MM.1S (cell line): Measurements from ENCODE around the gene TADA2A.

Source experiments
- DNase-seq: peaks from one replicate; pipeline ENCODE4 v3.0.0-alpha.2; 2015
- H2AFZ ChIP-seq: fragments of 300-600 bp; sonication (generic); 2 replicates; pipeline ENCODE4 v1.6.0; 2016; ENCODE audit warnings: antibody characterized with exemption, low read length
- H3F3A ChIP-seq: fragments of 300-600 bp; sonication (generic); 2 replicates; pipeline ENCODE4 v1.6.1; 2016; ENCODE audit warnings: mild to moderate bottlenecking, antibody characterized with exemption, low read length, moderate library complexity, mixed read lengths; ENCODE audit not compliant: insufficient read depth
- H3K27ac ChIP-seq: fragments of 300-600 bp; sonication (generic); 2 replicates; pipeline ENCODE4 v1.5.1; 2016; ENCODE audit warnings: mild to moderate bottlenecking, low read length
- H3K27me3 ChIP-seq: fragments of 300-600 bp; sonication (generic); replicated peaks from 2 replicates; pipeline ENCODE4 v1.6.0; 2016; ENCODE audit warnings: low read length; ENCODE audit not compliant: insufficient read depth
- H3K36me3 ChIP-seq: fragments of 300-600 bp; sonication (generic); replicated peaks from 2 replicates; pipeline ENCODE4 v1.6.1; 2016; ENCODE audit warnings: mild to moderate bottlenecking, low read length, mixed read lengths; ENCODE audit not compliant: insufficient read depth
- H3K4me1 ChIP-seq: fragments of 300-600 bp; sonication (generic); 2 replicates; pipeline ENCODE4 v1.6.1; 2016; ENCODE audit warnings: low read length, mixed read lengths
- H3K4me2 ChIP-seq: fragments of 300-600 bp; sonication (generic); 2 replicates; pipeline ENCODE4 v1.6.0; 2016; ENCODE audit warnings: low read depth, low read length
- H3K4me3 ChIP-seq: fragments of 300-600 bp; sonication (generic); 2 replicates; pipeline ENCODE4 v1.5.1; 2016; ENCODE audit warnings: low read length, mixed read lengths
- H3K79me2 ChIP-seq: fragments of 300-600 bp; sonication (generic); 2 replicates; pipeline ENCODE4 v1.6.1; 2016; ENCODE audit warnings: mixed run types, low read length, mixed read lengths
- H3K9ac ChIP-seq: fragments of 300-600 bp; sonication (generic); 2 replicates; pipeline ENCODE4 v1.6.1; 2016; ENCODE audit warnings: low read length, mixed read lengths
- H3K9me2 ChIP-seq: fragments of 300-600 bp; sonication (generic); replicated peaks from 2 replicates; pipeline ENCODE4 v1.6.1; 2016; ENCODE audit warnings: mild to moderate bottlenecking, low read length, mixed read lengths; ENCODE audit not compliant: insufficient read depth
- H3K9me3 ChIP-seq: fragments of 300-600 bp; sonication (generic); replicated peaks from 2 replicates; pipeline ENCODE4 v1.6.1; 2016; ENCODE audit warnings: mild to moderate bottlenecking, low read length, mixed read lengths; ENCODE audit not compliant: insufficient read depth
- H4K20me1 ChIP-seq: fragments of 300-600 bp; sonication (generic); 2 replicates; pipeline ENCODE4 v1.6.1; 2016; ENCODE audit warnings: mild to moderate bottlenecking, low read length, moderate library complexity, mixed read lengths; ENCODE audit not compliant: insufficient read depth
- EZH2 ChIP-seq: fragments of 300-600 bp; sonication (generic); optimal IDR thresholded peaks from 2 replicates; pipeline ENCODE3; 2017; ENCODE audit warnings: low read depth, mild to moderate bottlenecking, antibody characterized with exemption, low read length, mixed read lengths
- EZH2phosphoT487 ChIP-seq: fragments of 300-600 bp; sonication (generic); IDR thresholded peaks from 2 replicates; pipeline ENCODE4 v1.6.1; 2018; ENCODE audit warnings: antibody characterized with exemption, low read length
- TF ChIP-seq, protein P1 (sequence below): fragments of 300-600 bp; sonication (generic); IDR thresholded peaks from 2 replicates; pipeline ENCODE4 v1.5.1; 2016; ENCODE audit warnings: antibody characterized with exemption, low read length, mixed read lengths

Gene TADA2A

DNA sequence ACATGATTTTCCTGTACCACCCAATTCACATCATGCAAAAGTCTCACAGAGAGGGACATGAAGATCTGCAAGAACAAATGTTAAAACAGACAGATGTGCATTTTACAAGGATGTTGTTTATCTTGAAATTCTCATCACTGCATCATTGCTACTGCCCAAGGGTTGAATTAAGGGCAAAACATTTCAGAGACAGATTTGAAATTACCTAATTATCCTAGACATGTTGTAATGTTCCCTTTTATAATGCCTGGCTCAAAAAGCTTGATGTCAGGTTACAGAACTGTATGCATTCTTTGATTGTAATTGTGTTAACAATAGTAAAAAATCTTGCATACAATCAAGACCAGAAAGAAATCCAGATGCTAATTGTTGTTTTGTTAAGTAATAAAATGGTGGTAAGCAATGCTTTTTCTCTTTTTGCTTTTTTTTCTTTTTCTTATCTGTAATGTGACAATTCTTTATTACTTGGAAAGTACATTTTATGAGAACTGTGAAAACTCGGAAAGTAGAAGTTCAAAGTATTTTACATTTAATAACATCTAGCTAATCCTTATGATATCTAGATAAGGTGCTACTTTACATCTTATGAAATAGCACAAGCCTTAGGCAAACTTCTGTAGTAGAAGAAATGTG lies 79.4 kb downstream of the TADA2A start:
- no peaks in the 10 kb centered on the region for H3K36me3 ChIP-seq
- no peaks in the 10 kb centered on the region for H3K27me3 ChIP-seq
- H3K4me3 ChIP-seq = no peak overlapping the region
- no peak overlapping the region for H2AFZ ChIP-seq
- peaks cover 11% of the 10 kb centered on the region for H3F3A ChIP-seq
- H3K4me1 ChIP-seq = peaks cover 7% of the 10 kb centered on the region
- H4K20me1 ChIP-seq = no peaks in the 10 kb centered on the region
- H3K27ac ChIP-seq = no peak overlapping the region
- no peaks in the 10 kb centered on the region for H3K9me2 ChIP-seq
- peaks cover 9% of the 10 kb centered on the region for H3K79me2 ChIP-seq
- DNase-seq = no peak
- H3K4me2 ChIP-seq = no peak overlapping the region
- no peak for TF ChIP-seq EZH2phosphoT487
- no peak for TF ChIP-seq EZH2
- TF ChIP-seq, protein P1, sequence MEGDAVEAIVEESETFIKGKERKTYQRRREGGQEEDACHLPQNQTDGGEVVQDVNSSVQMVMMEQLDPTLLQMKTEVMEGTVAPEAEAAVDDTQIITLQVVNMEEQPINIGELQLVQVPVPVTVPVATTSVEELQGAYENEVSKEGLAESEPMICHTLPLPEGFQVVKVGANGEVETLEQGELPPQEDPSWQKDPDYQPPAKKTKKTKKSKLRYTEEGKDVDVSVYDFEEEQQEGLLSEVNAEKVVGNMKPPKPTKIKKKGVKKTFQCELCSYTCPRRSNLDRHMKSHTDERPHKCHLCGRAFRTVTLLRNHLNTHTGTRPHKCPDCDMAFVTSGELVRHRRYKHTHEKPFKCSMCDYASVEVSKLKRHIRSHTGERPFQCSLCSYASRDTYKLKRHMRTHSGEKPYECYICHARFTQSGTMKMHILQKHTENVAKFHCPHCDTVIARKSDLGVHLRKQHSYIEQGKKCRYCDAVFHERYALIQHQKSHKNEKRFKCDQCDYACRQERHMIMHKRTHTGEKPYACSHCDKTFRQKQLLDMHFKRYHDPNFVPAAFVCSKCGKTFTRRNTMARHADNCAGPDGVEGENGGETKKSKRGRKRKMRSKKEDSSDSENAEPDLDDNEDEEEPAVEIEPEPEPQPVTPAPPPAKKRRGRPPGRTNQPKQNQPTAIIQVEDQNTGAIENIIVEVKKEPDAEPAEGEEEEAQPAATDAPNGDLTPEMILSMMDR = no peak
- no peaks in the 10 kb centered on the region for H3K9me3 ChIP-seq
- no peak overlapping the region for H3K9ac ChIP-seq

- Histone ChIP-seq H3K4me3 (peak overlapping the region; percentile 80), H3K9ac (peak overlapping the region; percentile 82; the same call in 1 of the 2 replicates), H3K79me2 (peaks cover 30% of the 10 kb centered on the region), H3K36me3 (no peaks in the 10 kb centered on the region), H3K27ac (peak overlapping the region; percentile 82; the same call in 1 of the 2 replicates), H3K4me2 (peak overlapping the region; percentile 83), H3K4me1 (peaks cover 11% of the 10 kb centered on the region), H4K20me1 (no peaks in the 10 kb centered on the region), H3K9me3 (no peaks in the 10 kb centered on the region), H3F3A (peaks cover 11% of the 10 kb centered on the region), H3K27me3 (no peaks in the 10 kb centered on the region), H3K9me2 (no peaks in the 10 kb centered on the region), H2AFZ (peak overlapping the region; percentile 82)
- DNase-seq = peak; percentile 31
- TF ChIP-seq, protein P1 = no peak
- no peak for TF ChIP-seq EZH2phosphoT487
- no peak for TF ChIP-seq EZH2
Measured at GRCh38 chr17:37488009-37488604, 81.4 kb downstream of the TADA2A start.

DNA sequence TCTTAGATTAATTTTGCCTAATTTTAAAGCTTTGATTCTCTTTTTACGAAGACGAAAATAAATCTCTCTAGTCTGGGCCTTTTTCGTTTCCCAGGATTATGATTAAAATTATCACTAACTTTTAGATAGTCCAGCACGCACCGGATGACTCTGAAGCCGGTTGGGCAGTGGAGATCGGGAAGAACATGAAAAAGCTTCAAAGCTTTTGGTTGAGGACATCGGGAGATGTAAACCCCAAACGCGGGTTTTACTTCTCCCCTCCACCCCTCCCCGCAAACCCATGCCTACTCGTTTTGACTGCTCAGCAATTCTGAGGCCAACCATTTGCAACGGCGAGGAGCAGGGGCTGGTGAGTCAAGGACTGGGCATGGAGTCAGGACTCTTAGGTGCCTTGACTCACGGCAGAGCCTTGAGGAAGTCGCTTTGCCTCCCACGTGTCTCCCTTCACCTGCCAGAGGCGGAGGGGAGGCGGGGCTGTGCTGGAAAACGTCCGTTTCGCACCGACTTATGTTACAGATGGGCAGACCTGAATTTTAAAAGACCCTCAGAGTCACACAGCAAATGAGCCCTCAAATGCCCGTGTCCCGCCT lies 82.0 kb downstream of the TADA2A start:
- peak overlapping the region; percentile 83 for H3K4me2 ChIP-seq
- peak; percentile 76 for DNase-seq
- TF ChIP-seq, protein P1 = no peak
- TF ChIP-seq EZH2 (no peak), EZH2phosphoT487 (no peak)
- no peaks in the 10 kb centered on the region for H4K20me1 ChIP-seq
- peaks cover 11% of the 10 kb centered on the region for H3K4me1 ChIP-seq
- H3K4me3 ChIP-seq = peak overlapping the region; percentile 80
- H3K27me3 ChIP-seq = no peaks in the 10 kb centered on the region
- peaks cover 11% of the 10 kb centered on the region for H3F3A ChIP-seq
- H3K9me3 ChIP-seq = no peaks in the 10 kb centered on the region
- H3K9me2 ChIP-seq = no peaks in the 10 kb centered on the region
- peak overlapping the region; percentile 82 for H3K27ac ChIP-seq
- H3K36me3 ChIP-seq = no peaks in the 10 kb centered on the region
- peak overlapping the region; percentile 82 for H2AFZ ChIP-seq
- H3K9ac ChIP-seq = peak overlapping the region; percentile 82
- peaks cover 35% of the 10 kb centered on the region for H3K79me2 ChIP-seq
